ENCODE results near the gene CA5A. TPM values are rescaled to one million over a fixed set of nuclear protein-coding genes. Genes with fewer than 3 reads are reported as not detected.
A peak's percentile ranks its signal among the peaks of the same experiment; 100 is the strongest.

The CA5A gene
- total and polyA plus RNA-seq, 9 of the 15 experiments (the other 6 are each of a cell fraction or from before 2014, with no cell fraction given): not detected

DNA sequence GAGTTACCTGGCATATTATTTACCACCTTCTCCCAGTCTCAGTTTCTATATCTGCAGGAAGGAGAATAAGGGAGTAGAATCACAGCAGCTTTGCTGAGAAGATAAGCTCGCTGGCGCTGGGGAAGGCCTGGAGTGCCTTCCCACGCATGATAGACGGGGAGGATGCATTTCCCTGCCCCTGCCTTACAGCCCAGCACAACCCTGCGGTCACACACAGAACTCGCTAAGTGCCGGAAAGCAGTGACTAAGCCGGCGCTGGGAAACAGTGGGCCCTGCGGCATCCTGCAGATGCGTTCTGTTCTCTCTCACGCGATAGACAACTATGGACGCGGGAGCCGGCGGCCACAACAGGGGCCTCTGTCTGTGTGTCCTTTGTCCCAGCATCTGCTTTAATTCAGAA lies 4.8 kb downstream of the CA5A start (continued):
- TF ChIP-seq, protein P1, sequence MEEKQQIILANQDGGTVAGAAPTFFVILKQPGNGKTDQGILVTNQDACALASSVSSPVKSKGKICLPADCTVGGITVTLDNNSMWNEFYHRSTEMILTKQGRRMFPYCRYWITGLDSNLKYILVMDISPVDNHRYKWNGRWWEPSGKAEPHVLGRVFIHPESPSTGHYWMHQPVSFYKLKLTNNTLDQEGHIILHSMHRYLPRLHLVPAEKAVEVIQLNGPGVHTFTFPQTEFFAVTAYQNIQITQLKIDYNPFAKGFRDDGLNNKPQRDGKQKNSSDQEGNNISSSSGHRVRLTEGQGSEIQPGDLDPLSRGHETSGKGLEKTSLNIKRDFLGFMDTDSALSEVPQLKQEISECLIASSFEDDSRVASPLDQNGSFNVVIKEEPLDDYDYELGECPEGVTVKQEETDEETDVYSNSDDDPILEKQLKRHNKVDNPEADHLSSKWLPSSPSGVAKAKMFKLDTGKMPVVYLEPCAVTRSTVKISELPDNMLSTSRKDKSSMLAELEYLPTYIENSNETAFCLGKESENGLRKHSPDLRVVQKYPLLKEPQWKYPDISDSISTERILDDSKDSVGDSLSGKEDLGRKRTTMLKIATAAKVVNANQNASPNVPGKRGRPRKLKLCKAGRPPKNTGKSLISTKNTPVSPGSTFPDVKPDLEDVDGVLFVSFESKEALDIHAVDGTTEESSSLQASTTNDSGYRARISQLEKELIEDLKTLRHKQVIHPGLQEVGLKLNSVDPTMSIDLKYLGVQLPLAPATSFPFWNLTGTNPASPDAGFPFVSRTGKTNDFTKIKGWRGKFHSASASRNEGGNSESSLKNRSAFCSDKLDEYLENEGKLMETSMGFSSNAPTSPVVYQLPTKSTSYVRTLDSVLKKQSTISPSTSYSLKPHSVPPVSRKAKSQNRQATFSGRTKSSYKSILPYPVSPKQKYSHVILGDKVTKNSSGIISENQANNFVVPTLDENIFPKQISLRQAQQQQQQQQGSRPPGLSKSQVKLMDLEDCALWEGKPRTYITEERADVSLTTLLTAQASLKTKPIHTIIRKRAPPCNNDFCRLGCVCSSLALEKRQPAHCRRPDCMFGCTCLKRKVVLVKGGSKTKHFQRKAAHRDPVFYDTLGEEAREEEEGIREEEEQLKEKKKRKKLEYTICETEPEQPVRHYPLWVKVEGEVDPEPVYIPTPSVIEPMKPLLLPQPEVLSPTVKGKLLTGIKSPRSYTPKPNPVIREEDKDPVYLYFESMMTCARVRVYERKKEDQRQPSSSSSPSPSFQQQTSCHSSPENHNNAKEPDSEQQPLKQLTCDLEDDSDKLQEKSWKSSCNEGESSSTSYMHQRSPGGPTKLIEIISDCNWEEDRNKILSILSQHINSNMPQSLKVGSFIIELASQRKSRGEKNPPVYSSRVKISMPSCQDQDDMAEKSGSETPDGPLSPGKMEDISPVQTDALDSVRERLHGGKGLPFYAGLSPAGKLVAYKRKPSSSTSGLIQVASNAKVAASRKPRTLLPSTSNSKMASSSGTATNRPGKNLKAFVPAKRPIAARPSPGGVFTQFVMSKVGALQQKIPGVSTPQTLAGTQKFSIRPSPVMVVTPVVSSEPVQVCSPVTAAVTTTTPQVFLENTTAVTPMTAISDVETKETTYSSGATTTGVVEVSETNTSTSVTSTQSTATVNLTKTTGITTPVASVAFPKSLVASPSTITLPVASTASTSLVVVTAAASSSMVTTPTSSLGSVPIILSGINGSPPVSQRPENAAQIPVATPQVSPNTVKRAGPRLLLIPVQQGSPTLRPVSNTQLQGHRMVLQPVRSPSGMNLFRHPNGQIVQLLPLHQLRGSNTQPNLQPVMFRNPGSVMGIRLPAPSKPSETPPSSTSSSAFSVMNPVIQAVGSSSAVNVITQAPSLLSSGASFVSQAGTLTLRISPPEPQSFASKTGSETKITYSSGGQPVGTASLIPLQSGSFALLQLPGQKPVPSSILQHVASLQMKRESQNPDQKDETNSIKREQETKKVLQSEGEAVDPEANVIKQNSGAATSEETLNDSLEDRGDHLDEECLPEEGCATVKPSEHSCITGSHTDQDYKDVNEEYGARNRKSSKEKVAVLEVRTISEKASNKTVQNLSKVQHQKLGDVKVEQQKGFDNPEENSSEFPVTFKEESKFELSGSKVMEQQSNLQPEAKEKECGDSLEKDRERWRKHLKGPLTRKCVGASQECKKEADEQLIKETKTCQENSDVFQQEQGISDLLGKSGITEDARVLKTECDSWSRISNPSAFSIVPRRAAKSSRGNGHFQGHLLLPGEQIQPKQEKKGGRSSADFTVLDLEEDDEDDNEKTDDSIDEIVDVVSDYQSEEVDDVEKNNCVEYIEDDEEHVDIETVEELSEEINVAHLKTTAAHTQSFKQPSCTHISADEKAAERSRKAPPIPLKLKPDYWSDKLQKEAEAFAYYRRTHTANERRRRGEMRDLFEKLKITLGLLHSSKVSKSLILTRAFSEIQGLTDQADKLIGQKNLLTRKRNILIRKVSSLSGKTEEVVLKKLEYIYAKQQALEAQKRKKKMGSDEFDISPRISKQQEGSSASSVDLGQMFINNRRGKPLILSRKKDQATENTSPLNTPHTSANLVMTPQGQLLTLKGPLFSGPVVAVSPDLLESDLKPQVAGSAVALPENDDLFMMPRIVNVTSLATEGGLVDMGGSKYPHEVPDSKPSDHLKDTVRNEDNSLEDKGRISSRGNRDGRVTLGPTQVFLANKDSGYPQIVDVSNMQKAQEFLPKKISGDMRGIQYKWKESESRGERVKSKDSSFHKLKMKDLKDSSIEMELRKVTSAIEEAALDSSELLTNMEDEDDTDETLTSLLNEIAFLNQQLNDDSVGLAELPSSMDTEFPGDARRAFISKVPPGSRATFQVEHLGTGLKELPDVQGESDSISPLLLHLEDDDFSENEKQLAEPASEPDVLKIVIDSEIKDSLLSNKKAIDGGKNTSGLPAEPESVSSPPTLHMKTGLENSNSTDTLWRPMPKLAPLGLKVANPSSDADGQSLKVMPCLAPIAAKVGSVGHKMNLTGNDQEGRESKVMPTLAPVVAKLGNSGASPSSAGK (IDR thresholded peaks at IDR 0.05): no peak
- TF ChIP-seq LARP7 (IDR thresholded peaks at IDR 0.05) (no peak), PHB (CRISPR knock-in tag; IDR thresholded peaks at IDR 0.05) (no peak), KAT7 (CRISPR knock-in tag; IDR thresholded peaks at IDR 0.05; ENCODE audit: borderline replicate concordance) (no peak), HNRNPUL1 (IDR thresholded peaks at IDR 0.05; ENCODE audit: low read length) (no peak), TAL1 (IDR thresholded peaks at IDR 0.05) (peak; percentile 35; the same call in 1 of the 2 replicates), ESRRA (IDR thresholded peaks at IDR 0.05; ENCODE audit: borderline replicate concordance, low read depth) (peak; percentile 43; the same call in 1 of the 2 replicates), ZNF408 (CRISPR knock-in tag; IDR thresholded peaks at IDR 0.05; ENCODE audit: low read depth) (no peak), ZNF717 (CRISPR knock-in tag; IDR thresholded peaks at IDR 0.05) (no peak), NBN (IDR thresholded peaks at IDR 0.05; ENCODE audit: low read depth) (no peak), TBP (optimal IDR thresholded peaks at IDR 0.05; ENCODE audit: low read depth, low read length) (no peak), PHF20 (IDR thresholded peaks at IDR 0.05; ENCODE audit: partially characterized antibody) (no peak), SNIP1 (IDR thresholded peaks at IDR 0.05; ENCODE audit: low read depth) (no peak)
- TF ChIP-seq, protein P2, sequence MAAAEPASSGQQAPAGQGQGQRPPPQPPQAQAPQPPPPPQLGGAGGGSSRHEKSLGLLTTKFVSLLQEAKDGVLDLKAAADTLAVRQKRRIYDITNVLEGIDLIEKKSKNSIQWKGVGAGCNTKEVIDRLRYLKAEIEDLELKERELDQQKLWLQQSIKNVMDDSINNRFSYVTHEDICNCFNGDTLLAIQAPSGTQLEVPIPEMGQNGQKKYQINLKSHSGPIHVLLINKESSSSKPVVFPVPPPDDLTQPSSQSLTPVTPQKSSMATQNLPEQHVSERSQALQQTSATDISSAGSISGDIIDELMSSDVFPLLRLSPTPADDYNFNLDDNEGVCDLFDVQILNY (CRISPR knock-in tag; IDR thresholded peaks at IDR 0.05): no peak
- TF ChIP-seq, protein P3, sequence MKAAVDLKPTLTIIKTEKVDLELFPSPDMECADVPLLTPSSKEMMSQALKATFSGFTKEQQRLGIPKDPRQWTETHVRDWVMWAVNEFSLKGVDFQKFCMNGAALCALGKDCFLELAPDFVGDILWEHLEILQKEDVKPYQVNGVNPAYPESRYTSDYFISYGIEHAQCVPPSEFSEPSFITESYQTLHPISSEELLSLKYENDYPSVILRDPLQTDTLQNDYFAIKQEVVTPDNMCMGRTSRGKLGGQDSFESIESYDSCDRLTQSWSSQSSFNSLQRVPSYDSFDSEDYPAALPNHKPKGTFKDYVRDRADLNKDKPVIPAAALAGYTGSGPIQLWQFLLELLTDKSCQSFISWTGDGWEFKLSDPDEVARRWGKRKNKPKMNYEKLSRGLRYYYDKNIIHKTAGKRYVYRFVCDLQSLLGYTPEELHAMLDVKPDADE (conservative IDR thresholded peaks at IDR 0.05; ENCODE audit: control insufficient read depth, low read depth, low read length): no peak
- TF ChIP-seq, protein P4, sequence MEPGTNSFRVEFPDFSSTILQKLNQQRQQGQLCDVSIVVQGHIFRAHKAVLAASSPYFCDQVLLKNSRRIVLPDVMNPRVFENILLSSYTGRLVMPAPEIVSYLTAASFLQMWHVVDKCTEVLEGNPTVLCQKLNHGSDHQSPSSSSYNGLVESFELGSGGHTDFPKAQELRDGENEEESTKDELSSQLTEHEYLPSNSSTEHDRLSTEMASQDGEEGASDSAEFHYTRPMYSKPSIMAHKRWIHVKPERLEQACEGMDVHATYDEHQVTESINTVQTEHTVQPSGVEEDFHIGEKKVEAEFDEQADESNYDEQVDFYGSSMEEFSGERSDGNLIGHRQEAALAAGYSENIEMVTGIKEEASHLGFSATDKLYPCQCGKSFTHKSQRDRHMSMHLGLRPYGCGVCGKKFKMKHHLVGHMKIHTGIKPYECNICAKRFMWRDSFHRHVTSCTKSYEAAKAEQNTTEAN (CRISPR knock-in tag; IDR thresholded peaks at IDR 0.05): no peak

Data from K562 (cell line).